ENCODE measurements around the gene LMAN1L.

Gene LMAN1L

DNA sequence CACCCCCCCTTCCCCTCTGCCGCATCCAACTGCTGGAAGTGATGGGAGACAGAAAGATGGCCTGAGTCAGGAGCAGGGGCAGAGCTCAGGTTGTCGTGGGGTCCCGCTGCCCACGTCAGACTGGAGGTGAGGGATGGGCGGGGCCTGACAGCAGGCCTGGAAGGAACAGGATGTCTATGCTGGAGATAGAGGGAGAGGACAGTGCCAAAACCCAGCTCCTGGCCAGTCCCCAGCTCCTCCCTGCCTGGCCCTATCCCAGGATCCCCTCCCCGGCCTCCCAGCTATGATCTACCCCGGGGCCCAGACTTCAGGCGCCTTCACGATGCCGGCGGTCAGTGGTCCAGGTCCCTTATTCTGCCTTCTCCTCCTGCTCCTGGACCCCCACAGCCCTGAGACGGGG, at the start of gene LMAN1L:
TSS of gene LMAN1L (plus strand) at position 303 of the 400 bp plus-strand sequence. CDS start at position 323, 20 bp downstream.
- DNase-seq (ENCODE audit: low spot score) = no peak

DNA sequence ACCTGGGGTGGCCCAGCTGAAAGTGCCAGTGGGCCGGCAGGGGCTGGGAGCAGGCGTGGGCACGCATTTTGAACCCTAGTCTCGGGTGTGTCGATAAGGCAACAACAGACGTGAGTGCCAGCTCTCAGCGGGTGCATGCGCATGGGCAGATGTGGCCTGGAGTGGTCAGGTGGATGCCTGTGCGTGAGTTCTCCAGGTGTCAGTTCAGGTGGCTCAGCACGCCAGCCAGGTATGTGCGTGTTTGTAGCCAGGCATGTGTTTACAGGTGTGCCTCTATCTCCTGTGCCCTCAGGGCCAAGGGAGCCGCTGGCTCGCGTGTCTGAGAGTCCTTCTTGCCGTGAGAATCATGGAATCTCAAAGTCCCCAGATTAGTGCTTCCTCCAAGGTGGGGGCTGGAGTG, 49.2 kb upstream of the LMAN1L start:
- no peak for DNase-seq (ENCODE audit: low spot score)

DNA sequence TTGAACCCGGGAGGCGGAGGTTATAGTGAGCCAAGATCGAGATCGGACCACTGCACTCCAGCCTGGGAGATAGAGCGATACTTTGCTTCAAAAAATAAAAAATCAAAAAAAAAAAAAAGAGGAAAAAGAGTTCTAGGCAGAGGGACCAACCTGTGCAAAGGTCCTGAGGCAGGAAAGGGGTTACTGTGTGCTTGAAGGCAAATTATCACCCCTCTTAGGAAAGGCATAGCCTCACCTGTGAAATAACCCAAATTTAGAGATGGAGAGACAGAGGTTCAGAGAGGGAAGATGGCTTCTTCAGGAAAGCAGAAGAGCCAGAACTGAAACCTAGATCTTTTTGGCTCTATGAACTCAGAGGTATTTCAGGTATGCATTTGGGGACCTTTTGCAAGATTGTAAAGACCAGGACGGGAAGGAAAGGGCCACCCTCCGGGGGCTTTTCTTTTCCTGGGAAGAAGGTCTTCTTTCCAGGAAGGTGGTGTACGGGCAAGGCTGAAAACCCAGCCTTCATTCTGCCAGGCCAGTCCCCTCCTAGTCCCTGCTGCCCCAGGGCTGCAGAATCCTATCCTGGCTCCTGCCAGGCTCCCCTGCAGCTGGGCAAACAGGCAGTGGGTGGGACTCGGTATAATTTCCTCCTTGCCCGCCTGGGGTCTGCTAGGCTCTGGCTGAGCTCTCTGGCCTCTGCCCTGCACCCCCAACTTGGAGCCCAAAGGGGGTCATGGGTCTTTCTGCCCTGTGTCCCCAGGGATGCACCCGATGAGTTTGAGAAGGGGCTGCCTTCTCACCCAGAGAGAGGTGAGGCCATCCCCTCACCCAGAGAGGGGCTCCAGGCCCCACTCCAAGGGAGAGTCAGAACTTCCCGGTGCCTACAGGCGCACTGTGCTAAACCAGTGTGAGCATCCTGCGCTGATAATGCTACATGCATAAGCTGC, 45.2 kb upstream of the LMAN1L start:
- no peak for DNase-seq (ENCODE audit: low spot score)

DNA sequence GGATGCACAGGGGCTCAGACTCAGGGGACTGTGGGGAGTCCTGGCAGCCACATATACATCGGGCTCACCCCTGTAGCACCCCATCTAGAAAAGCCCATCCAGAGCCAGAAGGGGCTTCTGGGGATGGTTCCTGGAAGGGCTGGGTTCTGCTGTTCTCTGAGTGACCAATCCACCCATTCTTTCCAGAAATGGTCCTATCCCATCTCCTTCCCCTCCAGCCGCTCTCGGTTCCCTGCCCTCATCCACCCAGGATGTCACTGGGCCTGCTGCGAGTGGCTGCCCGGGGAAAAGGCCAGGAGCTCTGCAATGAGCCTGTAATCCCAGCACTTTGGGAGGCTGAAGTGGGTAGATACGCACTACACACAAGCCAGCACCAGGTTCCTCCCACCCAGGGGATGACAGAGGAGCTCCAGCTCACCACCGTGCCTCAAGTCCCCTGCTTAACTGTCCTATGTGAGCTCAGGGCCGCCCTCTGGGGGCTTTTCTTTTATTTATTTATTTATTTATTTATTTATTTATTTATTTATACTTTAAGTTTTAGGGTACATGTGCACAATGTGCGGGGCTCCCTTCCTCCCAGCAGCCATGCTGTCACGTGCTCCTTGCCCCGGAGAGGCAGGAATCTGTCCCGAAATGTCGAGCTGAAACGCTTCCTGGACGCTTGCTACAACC, 44.4 kb upstream of the LMAN1L start:
- no peak for DNase-seq (ENCODE audit: low spot score)

DNA sequence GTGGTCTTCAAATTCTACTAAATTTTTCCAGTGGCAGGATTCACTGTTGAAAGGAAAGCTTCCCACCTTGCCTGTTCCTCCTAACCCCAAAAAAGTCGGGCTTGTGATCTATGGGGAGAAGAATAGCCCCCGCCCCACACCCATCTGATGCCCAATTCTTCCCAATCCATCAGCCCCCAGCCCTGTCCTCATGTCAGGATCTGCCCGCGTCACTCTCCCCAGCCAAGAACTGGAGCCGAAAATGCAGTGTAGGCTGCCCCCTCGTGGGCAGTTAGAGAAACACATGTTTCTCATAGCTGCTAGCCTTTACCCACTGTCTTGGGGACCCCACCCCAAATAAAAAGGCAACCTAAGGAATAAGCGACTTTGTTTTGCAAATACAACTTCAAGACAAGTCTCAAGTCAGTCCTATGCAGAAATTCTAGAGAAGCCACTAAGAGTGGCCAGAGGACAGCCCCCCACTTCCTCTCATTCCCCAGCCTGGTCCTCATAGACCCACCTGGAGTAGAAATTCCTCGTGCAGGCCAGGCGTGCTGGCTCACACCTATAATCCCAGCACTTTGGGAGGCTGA, 43.8 kb upstream of the LMAN1L start:
- DNase-seq (ENCODE audit: low spot score) = peak; percentile 61

DNA sequence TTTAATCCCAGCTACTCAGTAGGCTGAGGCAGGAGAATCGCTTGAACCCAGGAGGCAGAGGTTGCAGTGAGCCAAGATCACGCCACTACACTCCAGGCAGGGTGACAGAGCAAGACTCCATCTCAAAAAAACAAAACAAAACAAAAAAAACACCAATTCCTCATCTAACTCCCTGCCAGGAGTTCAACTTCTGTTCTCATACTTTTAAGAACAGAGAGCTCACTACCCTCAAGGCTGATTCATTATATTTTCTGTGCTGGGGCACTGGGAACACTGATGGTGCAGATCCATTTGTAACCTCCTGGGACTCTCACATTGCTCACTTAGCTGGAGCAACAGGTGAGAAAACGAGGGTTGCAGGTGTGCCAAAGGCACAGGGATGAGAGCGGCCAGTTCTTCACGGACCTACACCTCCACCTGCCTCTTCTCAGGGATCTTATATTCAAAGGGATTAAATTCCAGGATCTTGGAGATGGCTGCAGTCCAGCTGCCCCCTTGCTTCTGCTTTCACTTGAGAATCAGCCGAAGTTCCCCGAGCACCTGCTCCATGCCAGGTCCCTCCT, 43.1 kb upstream of the LMAN1L start:
- no peak for DNase-seq (ENCODE audit: low spot score)

DNA sequence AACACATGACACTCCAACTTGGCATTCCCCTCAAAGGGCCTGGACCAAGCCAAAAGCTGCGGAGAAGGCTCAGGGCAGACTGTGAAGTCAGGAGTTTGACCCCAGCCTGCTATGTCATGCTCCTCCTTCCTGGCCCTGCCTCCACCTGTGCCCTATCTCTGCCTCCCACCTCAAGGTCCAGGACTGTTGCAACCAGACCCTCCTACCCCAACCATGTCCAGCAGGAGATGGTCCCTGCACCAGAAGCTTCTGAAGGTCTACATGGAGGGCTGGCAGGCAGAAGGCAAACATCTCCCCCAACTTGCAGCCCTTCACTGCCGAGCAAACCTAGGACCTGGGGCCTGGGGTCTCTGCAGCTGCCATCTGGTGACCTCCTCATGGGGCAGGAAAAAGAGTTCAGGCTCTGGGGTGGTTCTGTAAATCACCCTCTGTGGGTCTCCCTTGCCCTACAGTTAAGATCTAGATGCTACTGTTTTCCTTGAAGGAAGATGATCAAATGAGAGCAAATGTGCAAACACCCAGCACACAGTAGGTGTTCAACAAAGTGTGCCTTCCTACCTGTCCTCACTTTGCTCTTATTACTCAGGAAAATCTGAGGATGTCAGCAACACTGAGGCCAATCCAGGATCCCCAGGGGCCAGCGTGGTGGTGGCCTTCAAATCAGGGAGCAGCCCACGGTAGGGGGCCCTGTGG, 42.3 kb upstream of the LMAN1L start:
- no peak for DNase-seq (ENCODE audit: low spot score)

DNA sequence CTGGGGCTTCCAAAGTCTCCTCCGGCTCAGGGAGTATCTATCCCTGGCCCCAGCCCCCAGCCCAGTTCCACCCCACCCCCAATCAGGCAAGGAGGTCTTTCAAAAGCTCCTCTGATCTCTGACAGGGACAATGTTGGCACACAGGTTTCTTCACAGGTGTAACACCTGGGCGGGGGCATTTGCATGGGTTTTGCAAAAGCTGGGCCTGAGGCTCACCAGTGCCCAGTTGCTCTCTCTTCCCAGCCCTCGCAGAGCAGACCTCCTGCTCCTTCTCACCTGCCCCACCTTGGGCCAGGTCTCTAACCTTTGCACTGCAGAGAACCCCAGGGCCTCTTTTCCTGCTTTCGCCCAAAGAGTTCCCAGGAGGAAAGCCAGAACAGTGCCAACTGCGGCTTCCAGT, 39.3 kb upstream of the LMAN1L start:
- no peak for DNase-seq (ENCODE audit: low spot score)

DNA sequence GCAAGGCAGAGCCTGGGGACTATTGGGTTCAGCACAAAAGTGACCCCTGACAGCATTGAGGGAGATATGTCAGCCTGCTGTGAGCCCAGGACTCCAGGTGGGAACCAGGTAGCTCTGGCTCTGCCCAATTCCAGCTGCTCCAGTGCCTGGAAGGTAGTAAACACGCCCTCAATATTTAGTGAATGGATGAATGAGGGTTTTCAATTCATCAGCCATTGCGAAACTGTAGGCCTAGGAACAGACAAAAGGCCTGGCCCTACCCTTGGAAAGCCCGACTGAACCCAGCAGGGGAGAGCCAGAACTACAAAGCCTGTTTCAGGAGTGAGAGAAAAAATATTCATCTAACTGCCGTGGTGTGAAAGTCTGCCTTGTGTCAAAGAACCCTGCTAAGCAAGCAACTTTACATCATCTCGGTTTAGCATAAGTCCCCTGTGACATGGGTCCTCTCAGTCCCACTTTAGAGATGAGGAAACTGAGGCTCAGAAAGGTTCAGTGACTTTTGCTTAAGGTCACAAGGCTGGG, 38.8 kb upstream of the LMAN1L start:
- no peak for DNase-seq (ENCODE audit: low spot score)

DNA sequence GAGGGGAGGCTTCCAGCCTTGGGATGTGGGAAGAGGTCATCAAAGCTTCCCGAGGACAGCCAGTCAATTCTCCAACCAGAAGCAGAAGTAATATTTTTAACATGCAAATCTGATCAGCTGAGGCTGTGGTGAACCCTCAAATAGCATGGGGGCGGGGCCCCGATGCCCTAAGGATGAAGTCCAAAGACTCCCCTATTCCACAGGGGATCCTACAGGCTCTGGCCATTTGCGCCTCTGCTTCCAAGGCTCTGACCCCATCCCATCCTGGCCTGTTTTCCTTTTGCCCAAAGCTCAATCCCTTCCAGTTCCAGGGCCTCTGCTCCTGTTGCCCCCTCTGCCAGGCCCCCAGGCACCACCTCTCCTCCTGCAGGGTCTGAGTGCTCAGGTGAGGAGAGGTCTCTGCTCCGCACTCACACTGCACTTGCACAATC, 37.5 kb upstream of the LMAN1L start:
- no peak for DNase-seq (ENCODE audit: low spot score)

DNA sequence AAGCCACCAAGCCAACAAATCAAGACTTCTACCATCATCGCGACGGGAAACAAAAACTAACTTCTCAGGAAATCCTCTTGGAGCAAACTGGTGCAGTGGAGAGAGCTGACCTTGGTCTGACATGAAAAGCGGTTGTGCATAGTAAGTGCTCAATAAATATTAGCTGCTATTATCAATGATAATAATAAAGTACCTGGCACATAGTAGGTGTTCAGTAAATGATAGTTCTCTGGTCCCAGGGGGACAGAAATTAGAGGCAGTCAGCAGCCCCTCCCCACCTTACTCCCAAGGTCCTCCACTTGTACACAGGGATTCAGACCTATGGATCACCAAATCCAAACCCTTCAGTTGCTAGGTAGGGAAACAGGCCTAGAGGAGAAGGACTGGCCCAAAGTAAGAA, 36.7 kb upstream of the LMAN1L start:
- no peak for DNase-seq (ENCODE audit: low spot score)

DNA sequence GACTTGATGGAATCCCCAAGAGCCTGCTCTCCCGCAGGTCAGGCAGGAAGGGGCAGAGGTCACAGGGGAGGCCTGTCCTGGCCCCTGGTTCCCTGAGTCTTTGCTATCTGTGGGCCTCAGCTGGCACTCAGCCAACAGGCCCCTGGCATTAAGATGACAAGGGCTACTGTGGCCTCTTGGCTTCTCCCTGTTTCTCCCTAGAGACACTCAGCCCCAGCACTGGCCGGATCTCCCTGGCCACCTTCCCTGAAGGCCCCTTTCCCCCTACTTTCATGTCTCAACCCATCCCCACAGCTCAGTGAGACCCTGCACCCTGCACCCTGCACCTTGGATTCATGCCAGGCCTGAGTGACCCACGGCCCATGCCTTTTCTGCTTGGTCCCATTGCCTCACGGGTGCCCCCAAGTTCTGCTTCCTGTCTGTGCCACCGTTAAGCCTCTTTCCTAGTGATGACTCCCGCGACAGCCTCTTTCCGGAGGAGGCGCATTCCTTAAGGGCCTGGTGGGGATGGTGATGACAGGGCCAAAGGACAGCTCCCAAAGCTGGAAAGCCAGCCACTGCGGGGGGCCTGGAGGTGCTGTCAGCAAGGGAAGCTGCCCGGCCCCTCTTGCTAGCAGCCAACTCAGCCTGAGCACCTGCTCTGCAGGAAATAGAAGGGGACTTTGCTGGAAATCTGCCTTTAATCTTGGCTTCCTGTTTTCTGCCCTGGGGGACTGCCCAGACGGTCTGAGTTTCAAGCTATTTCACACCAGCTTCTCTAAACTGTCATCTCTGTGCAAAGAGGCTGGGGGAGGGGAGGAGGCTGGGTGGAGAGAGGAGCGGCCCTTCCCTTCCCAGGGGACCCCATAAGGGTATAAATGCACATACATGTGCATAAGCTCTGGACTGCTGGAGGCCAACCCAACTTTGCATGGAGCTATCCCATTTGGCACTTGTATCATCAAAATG, 35.5 kb upstream of the LMAN1L start:
- DNase-seq (ENCODE audit: low spot score) = no peak

DNA sequence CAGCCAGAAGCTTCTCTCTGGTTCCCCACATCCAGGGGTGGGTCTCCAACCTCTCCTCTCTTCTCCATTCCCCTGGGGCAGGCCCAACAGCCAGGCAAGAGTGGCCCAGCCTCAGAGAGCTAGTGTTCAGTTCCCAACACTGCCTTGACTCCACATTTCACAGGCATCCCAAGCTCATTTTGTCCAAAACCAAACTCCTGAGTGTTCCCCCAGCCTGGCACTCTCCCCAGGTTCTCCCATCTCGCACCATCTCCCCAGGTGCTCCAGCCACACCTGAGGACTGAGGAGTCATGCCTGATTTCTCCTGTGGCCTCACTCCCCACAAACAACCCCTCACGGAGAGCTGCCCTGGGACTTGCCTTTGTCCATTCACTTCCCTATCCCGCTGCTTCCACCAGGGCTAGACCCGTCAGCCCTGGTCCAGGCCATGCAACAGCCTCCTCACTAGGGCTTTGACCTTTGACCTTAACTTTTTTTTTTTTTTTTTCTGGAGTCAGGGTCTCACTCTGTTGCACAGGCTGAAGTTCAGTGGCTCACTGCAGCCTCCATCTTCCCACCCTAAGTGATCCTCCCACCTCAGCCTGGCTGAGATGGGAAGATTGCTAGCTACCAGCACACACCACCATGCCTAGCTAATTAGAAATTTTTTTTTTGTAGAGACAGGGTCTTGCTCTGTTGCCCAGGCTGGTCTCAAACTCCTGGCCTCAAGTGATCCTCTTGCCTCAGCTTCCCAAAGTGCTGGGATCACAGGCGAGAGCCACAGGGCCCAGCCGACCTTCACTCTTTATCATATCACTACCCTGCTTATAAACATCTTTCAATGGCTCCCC, 34.7 kb upstream of the LMAN1L start:
- no peak for DNase-seq (ENCODE audit: low spot score)

DNA sequence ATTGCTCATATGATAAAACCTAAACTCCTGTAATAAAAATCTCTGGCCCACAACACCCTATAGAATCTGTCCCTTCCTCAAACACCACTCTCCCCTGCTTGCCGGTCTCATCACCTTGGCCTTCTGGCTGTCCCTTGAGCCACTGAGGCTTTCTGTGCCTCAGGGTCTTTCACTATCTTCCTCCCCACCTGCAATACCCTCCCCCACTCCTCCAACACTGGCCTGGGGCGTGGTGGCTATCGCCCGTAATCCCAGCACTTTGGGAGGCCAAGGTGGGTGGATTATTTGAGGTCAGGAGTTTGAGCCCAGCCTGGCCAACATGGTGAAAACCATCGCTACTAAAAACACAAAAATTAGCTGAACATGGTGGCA, 34.0 kb upstream of the LMAN1L start:
- no peak for DNase-seq (ENCODE audit: low spot score)

DNA sequence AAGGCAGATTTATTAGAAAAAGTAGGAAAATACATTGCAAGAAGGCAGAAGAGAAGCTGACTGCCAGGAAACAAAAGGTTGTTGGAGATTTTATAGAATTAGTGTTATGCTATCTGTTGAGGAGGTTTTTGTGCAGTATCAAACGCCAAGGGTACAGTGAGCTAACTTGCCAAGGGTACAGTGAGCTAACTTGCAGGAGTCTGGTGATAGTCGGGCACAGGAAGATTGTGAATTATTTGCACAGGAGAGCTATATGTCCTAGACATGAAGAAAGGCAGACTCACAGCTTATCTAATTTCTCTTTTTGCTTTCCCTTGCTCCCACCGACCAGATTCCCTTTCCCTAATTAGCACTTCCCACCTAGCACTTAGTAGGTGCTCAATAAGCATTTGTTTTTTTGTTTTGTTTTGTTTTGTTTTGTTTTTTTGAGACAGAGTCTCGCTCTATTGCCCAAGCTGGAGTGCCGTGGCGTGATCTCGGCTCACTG, 33.4 kb upstream of the LMAN1L start:
- no peak for DNase-seq (ENCODE audit: low spot score)

DNA sequence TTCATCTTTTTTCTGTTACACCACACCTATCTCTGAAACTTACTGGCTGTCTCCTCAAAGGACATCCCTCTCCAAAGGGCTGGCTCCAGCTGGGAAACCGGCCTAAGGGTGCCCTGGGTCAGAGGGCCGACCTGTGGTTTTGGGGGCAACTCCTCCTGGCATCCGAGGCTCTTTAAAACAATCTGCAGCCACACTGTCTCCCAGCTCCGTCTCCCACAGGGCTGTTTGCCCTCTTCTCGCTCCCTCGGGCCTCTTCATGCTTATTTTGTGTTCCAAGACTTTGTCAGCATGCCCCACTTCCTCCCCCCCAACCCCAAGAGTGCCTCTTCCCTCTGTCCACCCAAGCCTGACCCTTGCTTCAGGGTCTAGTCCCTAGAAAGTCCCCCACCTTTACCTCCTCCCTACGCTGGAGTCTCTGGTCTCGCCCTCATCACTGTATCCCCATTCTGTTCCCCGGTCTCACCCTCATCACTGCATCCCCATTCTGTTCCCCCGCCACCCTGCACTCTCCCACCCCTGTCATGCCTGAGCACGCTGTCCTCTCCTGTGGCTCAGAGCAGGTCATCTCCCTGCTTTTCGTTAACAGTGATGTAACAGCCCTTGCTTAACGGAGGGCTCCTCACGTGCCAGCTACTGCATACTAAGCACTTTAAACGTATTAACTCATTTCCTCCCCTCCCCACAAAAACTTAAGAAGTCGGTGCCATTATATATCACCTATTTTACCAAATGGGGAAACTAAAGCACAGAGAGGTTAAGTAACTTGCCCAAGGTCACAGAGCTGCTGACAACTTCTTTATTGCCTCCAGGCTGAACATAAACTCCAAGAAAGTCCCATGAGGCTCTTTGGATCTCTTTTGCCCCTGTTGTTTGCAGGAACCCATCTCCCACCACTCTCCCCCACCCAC, 31.9 kb upstream of the LMAN1L start:
- no peak for DNase-seq (ENCODE audit: low spot score)

DNA sequence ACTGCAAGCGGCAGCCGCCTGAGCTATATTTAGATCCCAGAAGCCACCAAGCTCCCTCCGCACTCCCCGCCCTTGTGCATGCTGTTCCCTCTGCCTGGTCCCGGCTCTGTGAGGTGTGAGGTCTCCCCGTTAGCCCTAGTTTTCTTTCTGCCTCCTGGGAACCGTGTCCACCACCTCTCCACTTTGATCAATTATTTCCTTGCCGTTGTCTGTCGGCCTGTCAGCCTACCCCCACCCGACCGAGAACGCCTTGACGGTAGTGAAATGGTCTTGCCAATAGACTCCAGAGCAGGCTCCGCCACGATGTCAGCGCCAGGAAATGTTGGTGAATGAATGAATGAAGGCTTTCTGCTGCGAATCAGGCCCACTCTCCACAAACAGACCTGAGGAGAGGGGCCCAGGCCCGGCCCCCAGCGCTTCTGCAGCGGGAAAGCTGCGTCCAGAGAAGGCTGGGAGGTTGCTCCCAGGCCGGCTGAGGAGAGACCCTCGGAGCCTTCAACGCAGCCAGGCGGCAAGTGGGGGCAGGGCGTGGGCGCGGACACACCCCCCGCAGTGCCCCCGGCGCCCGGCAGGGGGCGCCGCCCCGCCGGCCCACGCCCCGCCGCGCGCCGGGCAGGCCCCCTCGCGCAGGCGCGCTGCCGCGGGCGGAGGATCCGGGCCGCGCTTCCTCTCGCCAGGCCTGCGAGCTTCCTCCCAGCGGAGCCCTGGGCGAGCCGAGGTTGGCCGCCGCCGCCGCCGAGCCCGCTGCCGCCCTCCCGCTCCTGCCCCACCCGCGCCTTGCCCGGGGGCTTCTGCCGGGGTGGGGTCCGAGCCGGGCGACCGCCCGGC, 31.0 kb upstream of the LMAN1L start, which contains the start of gene CSK:
TSS of gene CSK (plus strand) at position 650 of the 828 bp plus-strand sequence. CDS start 16,218 bp downstream, outside the sequence.
- DNase-seq (ENCODE audit: low spot score) = peak; percentile 71

Data from kidney tubule cell (primary cell).